HepG2 (cell line): ENCODE results near the gene DDX46. TPM values are rescaled to one million over a fixed set of nuclear protein-coding genes. Genes with fewer than 3 reads are reported as not detected.
A peak's percentile ranks its signal among the peaks of the same experiment; 100 is the strongest.

Source experiments
- ARHGAP35 ChIP-seq: sonication (generic); formaldehyde crosslinking; IDR thresholded peaks from 2 replicates; pipeline ENCODE4 v1.9.0; 2022; ENCODE audit warnings: mild to moderate bottlenecking, inconsistent platforms, moderate library complexity, missing genetic modification reagents, borderline replicate concordance
- CEBPZ ChIP-seq: IDR thresholded peaks from 2 replicates; pipeline ENCODE4 v1.6.1; 2012; ENCODE audit warnings: low read length, improper control_type of control experiment
- ERF ChIP-seq: IDR thresholded peaks from 2 replicates; pipeline ENCODE4 v1.6.1; 2018; ENCODE audit warnings: missing biosample characterization, missing genetic modification reagents
- GMEB2 ChIP-seq: IDR thresholded peaks from 2 replicates; pipeline ENCODE4 v1.6.1; 2016; ENCODE audit warnings: missing biosample characterization, missing genetic modification reagents, low read depth
- ONECUT2 ChIP-seq: sonication (generic); formaldehyde crosslinking; IDR thresholded peaks from 2 replicates; pipeline ENCODE4 v1.4.0; 2020; ENCODE audit warnings: missing genetic modification reagents
- PAWR ChIP-seq: sonication (generic); formaldehyde crosslinking; IDR thresholded peaks from 2 replicates; pipeline ENCODE4 v1.4.0; 2020; ENCODE audit warnings: missing genetic modification reagents, mild to moderate bottlenecking, borderline replicate concordance
- SRY ChIP-seq: sonication (generic); formaldehyde crosslinking; IDR thresholded peaks from 2 replicates; pipeline ENCODE4 v1.8.0; 2022; ENCODE audit warnings: mild to moderate bottlenecking, missing genetic modification reagents
- STAT5B ChIP-seq: sonication (generic); formaldehyde crosslinking; IDR thresholded peaks from 2 replicates; pipeline ENCODE4 v1.4.0; 2020; ENCODE audit warnings: missing genetic modification reagents
- TRAFD1 ChIP-seq: sonication (generic); formaldehyde crosslinking; IDR thresholded peaks from 2 replicates; pipeline ENCODE4 v1.5.1; 2020; ENCODE audit warnings: missing genetic modification reagents, mild to moderate bottlenecking, borderline replicate concordance
- ZNF224 ChIP-seq: sonication (generic); formaldehyde crosslinking; IDR thresholded peaks from 2 replicates; pipeline ENCODE4 v1.5.0; 2020; ENCODE audit warnings: mild to moderate bottlenecking, missing genetic modification reagents
- ZNF800 ChIP-seq: sonication (generic); formaldehyde crosslinking; IDR thresholded peaks from 2 replicates; pipeline ENCODE4 v1.4.0; 2020; ENCODE audit warnings: missing genetic modification reagents
- ZNF839 ChIP-seq: sonication (generic); formaldehyde crosslinking; IDR thresholded peaks from 2 replicates; pipeline ENCODE4 v1.4.0; 2020; ENCODE audit warnings: missing genetic modification reagents, mild to moderate bottlenecking, borderline replicate concordance
- ZNF841 ChIP-seq: sonication (generic); formaldehyde crosslinking; IDR thresholded peaks from 2 replicates; pipeline ENCODE4 v1.8.1; 2023; ENCODE audit warnings: missing genetic modification reagents, borderline replicate concordance
- ZXDC ChIP-seq: sonication (generic); formaldehyde crosslinking; IDR thresholded peaks from 2 replicates; pipeline ENCODE4 v1.5.0; 2020; ENCODE audit warnings: mild to moderate bottlenecking, missing genetic modification reagents
- polyA plus RNA-seq, 8 experiments: library from polyadenylated mRNA; depleted of rRNA in 3 of 8; stranded (reverse) in 7 of 8; unstranded in 1 of 8; fragments of >200 nt; fragmentation: Illumina TruSeq in 4 of 8; extraction: Trizol in 4 of 8; gene quantifications; 2 replicates each; pipeline versions ENCODE4 v1.2.1 to v1.2.3, GENCODE V29; 2011 to 2016; ENCODE audit warnings: low read depth in 4 of 8, missing spikeins in 1 of 8, mixed read lengths in 1 of 8; ENCODE audit not compliant: insufficient read depth in 1 of 8
- total RNA-seq, 5 experiments: library from RNA; depleted of rRNA; stranded (reverse); fragments of >200 nt; fragmentation: Illumina TruSeq; extraction: Trizol; gene quantifications; 2 replicates each; pipeline ENCODE4 v1.2.3, GENCODE V29; 2016; ENCODE audit warnings: low read depth in 1 of 5

The DDX46 gene
- total and polyA plus RNA-seq, 2 of the 13 experiments (the other 11 are each of a cell fraction or from before 2014, with no cell fraction given) = 27.3 to 59.3 TPM

- TF ChIP-seq CEBPZ (no peak), ZNF841 (CRISPR knock-in tag) (no peak), ZNF224 (CRISPR knock-in tag) (peak; percentile 64; the same call in 1 of the 2 replicates), ZNF839 (CRISPR knock-in tag) (0 out of 2 replicates have a peak, but pooled peaks have one; percentile 59), ERF (peak; percentile 96), SRY (CRISPR knock-in tag) (peak; percentile 98), ZNF800 (peak; percentile 60; the same call in 1 of the 2 replicates), STAT5B (CRISPR knock-in tag) (no peak), PAWR (CRISPR knock-in tag) (0 out of 2 replicates have a peak, but pooled peaks have one; percentile 32), GMEB2 (CRISPR knock-in tag) (peak; percentile 80), ZXDC (CRISPR knock-in tag) (peak; percentile 44; the same call in 1 of the 2 replicates), TRAFD1 (CRISPR knock-in tag) (peak; percentile 94), ONECUT2 (CRISPR knock-in tag) (peak; percentile 16; the same call in 1 of the 2 replicates), ARHGAP35 (CRISPR knock-in tag) (peak; percentile 70; the same call in 1 of the 2 replicates)
Measured at GRCh38 chr5:134758504-134759341, at the start of gene DDX46 (continued).
